GM10847 (cell line): ENCODE measurements around the gene FGF11.

Experiments used
- POLR2A ChIP-seq: IDR thresholded peaks from 2 replicates; pipeline ENCODE4 v1.6.1; 2011; ENCODE audit not compliant: insufficient read length; ENCODE audit errors: extremely low read depth

The FGF11 gene

DNA sequence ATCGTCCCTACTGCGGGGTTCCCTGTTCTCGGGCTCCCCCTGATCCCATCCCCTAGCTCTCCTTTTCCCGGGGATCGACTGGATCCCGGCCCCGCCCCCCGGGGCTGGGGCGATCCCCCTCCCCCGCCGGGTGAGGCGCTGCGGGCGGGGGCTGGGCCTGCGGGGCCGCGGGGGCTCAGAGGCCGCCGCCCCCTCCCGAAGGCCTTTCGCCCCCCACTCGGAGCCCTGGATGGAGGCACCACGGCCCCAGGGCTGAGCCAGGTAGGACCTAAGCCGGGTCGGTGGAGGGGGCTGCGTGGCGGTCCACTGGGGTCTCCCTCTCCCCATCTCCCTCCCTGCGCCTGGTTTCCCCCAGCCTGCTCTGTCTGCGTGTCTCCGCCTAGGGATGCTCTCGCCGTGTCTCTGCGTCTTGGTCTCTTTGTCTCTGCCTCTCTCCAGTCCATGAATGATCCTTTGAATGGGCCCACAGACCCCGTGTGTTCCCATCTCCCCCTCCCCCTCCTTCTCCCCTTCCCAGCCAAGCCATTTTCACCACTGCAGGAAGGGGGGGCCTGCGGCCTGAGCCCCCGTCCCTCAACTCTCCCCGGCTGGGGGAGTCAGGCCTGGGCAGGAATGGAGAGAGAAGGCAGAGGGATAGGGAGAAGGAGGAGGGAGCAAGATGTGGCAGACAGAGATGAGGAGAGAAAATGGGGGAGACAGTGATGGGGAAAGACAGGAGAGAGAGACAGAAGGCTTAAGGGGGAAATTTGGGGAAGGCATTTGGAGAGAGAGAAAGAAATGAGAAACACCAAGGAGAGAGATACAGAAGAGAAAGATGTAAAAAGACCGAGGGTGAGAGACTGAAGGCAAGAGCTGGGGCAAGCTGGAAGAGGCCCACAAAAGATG, 33.7 kb upstream of the FGF11 start:
- no peak for TF ChIP-seq POLR2A

GRCh38 chr17:7406235-7406825, 33.0 kb upstream of the FGF11 start:
- no peak for TF ChIP-seq POLR2A

DNA sequence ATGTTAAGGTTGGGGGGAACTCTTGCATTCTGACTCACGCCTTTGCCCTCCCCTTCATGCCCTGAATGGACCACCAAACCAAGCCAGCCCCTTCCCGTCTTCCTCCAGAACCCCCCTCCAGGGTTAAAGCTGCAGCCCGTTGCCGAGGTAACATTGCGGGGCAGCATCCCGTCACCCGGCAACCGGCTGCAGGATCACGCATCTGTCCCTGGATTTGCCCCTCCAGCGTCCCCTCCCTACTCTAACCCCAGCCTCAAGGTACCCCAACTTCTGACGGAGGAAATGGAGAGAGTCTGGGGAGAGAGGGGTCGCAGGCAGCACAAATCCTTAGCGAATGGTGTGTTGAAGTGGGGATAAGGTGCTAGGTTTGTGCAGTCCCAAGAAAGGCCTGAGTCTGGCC, 32.2 kb upstream of the FGF11 start:
- no peak for TF ChIP-seq POLR2A

DNA sequence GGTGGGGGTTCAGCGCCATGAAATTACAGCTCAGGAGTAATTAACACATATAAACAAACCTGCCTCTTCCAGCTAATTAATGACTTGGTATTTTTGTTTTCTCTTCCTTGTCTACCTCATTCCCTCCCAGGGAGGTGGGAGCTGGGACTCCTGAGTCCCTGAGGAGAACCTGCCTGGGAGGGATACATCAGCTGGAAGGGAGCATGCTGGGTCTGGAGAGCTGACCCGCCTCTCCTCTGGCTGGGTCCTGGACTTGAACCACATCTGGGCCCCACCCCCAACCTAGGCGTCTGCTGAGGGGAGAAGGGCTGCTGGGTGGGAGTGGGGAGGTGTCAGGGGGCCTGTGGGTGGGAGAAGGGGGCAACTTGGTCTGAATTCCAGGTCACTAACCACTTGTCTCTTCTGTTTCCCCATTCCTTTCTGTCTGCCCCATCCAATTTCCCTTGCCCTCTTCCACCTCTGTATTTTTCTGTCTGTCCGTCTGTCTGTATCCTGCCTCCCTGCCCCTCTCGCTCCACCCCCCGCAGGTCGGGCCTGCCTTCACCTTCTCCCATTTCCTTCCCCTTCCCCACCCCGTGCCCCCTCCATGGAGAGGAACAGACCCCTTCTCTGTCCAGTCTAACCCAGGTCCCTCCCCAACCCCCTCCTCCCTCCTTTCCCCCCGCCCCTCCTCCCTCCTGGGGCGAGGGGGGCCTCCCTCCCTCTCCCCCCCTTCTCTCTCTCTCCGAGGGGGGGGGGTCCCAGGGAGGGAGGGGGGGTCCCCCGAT, 31.6 kb upstream of the FGF11 start, which contains the start of gene NLGN2:
TSS of gene NLGN2 (plus strand) at position 361 of the 767 bp plus-strand sequence. CDS start 411 bp downstream, outside the sequence.
- TF ChIP-seq POLR2A: no peak

DNA sequence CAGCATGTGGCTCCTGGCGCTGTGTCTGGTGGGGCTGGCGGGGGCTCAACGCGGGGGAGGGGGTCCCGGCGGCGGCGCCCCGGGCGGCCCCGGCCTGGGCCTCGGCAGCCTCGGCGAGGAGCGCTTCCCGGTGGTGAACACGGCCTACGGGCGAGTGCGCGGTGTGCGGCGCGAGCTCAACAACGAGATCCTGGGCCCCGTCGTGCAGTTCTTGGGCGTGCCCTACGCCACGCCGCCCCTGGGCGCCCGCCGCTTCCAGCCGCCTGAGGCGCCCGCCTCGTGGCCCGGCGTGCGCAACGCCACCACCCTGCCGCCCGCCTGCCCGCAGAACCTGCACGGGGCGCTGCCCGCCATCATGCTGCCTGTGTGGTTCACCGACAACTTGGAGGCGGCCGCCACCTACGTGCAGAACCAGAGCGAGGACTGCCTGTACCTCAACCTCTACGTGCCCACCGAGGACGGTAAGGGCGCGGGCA, 31.0 kb upstream of the FGF11 start:
- TF ChIP-seq POLR2A: no peak

GRCh38 chr17:7408863-7409262, 30.4 kb upstream of the FGF11 start:
- TF ChIP-seq POLR2A: no peak

GRCh38 chr17:7409716-7410115, 29.6 kb upstream of the FGF11 start:
- no peak for TF ChIP-seq POLR2A

DNA sequence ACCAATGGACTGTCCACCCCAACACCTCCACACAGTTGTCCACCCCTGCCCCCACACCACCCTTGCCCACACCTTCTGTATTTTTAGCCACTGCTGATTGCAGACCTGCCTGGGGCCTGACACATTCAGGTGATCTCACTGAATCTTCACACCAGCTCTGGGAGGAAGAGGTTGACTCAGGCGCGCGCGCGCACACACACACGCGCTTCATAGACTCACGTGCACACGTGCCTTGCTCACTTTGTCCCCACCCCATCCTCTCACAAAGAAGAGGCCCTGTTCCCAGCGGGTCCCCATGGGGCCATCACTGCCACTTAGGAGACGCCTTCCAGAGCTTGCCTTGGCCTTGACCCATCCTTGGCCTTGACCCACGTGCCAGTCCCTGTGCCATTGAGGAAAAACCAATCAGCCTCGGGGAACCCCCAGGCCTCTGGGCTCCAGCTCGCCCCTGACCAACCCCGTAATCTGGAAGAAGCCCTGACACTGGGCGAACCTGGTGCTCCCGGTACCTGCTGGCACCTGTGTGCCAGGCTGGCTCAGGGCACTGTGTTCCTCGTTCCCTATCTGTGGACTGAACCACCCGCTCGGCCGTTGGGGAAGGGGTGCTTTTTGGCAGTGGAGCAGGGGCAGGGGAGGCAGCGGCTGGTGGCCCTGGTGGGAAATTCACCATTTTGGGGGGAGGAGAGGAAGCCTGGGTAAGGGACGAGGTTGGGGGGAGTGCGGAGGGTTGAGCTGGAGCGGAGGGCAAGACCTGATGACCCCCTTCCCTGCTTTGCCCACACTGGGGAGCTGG, 28.5 kb upstream of the FGF11 start:
- no peak for TF ChIP-seq POLR2A

GRCh38 chr17:7411427-7411750, 27.9 kb upstream of the FGF11 start:
- no peak for TF ChIP-seq POLR2A

- TF ChIP-seq POLR2A: no peak
Measured at GRCh38 chr17:7413346-7413985, 25.8 kb upstream of the FGF11 start.

GRCh38 chr17:7414837-7415236, 24.5 kb upstream of the FGF11 start:
- no peak for TF ChIP-seq POLR2A

- no peak for TF ChIP-seq POLR2A
Measured at GRCh38 chr17:7415784-7416183, 23.5 kb upstream of the FGF11 start.

DNA sequence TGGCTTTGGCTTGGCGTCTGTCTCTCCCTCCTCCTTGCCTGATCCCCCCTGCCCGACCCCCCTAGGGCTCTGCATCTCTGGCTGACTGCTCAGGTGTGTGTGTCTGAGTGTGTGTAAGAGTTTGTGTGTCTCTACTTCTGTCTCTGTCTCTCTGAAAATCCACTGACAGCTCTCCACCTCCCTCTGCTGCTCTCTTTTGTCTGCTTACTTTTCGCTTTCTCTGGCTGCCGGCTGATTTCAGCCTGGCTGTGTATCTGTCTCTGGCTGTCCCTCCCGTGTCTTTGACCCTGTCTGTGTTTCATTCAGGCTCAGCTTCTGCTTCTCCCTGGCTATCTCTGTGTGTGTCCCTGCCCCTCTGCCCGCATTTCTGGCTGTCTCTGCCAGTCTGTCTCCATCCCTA, 23.0 kb upstream of the FGF11 start:
- TF ChIP-seq POLR2A: no peak

DNA sequence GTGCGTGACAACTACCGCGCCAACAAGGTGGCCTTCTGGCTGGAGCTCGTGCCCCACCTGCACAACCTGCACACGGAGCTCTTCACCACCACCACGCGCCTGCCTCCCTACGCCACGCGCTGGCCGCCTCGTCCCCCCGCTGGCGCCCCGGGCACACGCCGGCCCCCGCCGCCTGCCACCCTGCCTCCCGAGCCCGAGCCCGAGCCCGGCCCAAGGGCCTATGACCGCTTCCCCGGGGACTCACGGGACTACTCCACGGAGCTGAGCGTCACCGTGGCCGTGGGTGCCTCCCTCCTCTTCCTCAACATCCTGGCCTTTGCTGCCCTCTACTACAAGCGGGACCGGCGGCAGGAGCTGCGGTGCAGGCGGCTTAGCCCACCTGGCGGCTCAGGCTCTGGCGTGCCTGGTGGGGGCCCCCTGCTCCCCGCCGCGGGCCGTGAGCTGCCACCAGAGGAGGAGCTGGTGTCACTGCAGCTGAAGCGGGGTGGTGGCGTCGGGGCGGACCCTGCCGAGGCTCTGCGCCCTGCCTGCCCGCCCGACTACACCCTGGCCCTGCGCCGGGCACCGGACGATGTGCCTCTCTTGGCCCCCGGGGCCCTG, 22.2 kb upstream of the FGF11 start:
- TF ChIP-seq POLR2A: no peak
